Testis (tissue), 2 donors: Measurements from ENCODE around the gene SLC2A1.

Experiments used
- POLR2A ChIP-seq: fragments of 450-650 bp; IDR thresholded peaks from one replicate; pipeline ENCODE4 v1.6.1; 2017; ENCODE audit warnings: antibody characterized with exemption, mild to moderate bottlenecking, moderate library complexity
- TF ChIP-seq, protein P1 (sequence below), 3 experiments: fragments of 450-650 bp in 2 of 3; fragments of 200-600 bp in 1 of 3; sonication (generic) in 1 of 3; IDR thresholded peaks; one replicate each; pipeline ENCODE4 v1.5.1; 2016 to 2019; ENCODE audit warnings: antibody characterized with exemption in 3 of 3, mild to moderate bottlenecking in 2 of 3, moderate library complexity in 1 of 3

GRCh38 chr1:43002116-43002515 is 43.4 kb upstream of the SLC2A1 start:
- no peak for TF ChIP-seq POLR2A
- TF ChIP-seq, protein P1, sequence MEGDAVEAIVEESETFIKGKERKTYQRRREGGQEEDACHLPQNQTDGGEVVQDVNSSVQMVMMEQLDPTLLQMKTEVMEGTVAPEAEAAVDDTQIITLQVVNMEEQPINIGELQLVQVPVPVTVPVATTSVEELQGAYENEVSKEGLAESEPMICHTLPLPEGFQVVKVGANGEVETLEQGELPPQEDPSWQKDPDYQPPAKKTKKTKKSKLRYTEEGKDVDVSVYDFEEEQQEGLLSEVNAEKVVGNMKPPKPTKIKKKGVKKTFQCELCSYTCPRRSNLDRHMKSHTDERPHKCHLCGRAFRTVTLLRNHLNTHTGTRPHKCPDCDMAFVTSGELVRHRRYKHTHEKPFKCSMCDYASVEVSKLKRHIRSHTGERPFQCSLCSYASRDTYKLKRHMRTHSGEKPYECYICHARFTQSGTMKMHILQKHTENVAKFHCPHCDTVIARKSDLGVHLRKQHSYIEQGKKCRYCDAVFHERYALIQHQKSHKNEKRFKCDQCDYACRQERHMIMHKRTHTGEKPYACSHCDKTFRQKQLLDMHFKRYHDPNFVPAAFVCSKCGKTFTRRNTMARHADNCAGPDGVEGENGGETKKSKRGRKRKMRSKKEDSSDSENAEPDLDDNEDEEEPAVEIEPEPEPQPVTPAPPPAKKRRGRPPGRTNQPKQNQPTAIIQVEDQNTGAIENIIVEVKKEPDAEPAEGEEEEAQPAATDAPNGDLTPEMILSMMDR (IDR thresholded peaks at IDR 0.05): no peak
